OCI-M1 (cell line): ENCODE data around the gene SLC25A39.

Source experiments
- DNase-seq: peaks from one replicate; lab custom pipeline; 2025; lab: John Stamatoyannopoulos, UW

Gene SLC25A39

DNA sequence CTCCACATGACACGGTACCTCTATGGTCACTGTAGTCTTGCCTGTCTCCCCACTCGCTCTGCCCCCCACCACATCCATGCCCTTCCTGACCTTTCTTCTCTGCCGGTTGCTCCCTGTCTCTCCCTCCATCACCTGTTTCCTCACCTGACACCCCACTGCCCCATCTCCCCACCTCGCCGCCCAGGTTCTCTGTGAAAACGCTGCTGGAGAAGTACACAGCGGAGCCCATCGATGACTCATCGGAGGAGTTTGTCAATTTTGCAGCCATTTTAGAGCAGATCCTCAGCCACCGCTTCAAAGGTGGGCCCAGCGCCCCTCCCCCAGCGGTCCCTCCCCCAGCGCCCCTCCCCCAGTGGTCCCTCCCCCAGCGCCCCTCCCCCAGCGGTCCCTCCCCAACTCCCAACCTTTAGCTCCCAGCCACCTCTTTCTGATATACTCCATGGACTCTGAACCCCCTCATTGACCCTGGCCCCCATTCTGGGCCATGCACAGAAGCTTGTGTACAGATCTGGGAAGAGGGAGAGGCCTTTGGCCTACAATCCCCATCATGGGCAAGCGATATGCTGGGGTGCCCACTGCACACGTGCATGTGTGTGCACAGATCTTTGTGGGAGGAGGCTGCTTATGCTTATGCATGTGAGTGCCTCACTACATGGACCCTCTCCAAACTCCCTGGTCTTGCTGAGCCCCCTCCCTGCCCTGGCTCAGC is 12.1 kb downstream of the SLC25A39 start:
- DNase-seq: no peak

DNA sequence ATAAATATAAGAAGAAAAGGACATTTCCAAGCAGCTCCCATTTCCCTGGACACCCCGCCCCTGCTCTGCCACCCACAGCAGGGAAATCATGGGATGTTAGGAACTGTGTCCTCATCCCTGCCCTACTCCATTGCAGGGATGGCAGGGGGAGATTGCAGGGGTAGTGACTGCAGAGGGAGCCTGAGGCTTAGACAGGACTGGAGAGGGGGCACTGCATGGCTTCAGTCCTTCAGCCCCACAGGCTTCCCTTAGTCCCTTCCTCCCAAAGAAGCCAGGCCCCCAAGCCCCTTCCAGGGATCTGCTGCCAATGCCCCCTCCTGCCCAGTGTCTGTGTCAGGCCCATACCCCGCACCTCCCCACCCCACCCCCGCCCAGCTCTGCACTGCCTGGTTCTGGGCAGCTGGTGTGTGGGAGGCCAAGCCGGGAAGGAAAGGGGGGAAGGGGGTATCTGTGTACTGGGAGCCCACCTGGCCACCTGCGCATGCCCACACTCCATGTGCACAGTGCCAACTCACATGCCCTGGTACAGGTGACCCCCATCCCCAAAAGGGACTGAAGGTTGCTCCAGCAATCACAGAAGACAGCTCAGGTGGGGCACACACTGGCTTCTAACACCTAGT is 13.0 kb downstream of the SLC25A39 start:
- DNase-seq: no peak

DNA sequence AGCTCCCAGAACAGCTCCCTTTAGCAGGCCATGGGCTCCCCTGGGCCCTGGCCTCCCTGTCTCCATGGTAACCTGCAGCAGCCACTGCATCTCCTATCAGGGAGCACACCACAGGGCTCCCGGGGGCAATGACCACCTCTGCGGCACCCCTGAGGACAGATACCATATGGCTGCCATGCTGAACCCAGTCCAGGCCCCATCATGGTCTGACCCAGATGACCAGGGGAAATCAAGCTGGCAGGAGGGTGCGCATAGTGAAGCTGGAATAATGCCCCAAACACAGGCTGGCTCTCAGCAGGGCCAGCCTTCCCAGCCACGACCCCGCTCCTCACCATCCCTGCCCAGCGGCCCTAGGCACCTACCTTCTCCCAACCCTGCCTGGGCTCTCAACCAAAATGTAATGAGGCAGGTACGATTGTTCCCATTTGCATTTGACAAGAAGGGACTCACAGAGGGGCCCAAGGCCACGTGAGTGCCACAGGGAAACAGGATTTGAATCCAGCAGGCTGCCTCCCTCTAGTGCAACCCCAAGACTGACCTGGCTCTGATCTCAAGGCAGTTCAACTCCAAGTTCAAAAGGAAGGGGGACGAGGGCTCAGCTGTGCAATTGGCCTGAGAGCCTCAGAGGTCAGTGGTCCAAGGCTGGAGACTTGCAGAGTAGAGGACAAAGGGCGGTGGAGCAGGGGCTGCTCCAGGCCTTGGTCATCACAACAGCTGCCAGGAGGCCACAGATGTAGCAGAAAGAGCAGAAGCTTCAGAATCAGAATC is 13.8 kb downstream of the SLC25A39 start:
- no peak for DNase-seq

DNA sequence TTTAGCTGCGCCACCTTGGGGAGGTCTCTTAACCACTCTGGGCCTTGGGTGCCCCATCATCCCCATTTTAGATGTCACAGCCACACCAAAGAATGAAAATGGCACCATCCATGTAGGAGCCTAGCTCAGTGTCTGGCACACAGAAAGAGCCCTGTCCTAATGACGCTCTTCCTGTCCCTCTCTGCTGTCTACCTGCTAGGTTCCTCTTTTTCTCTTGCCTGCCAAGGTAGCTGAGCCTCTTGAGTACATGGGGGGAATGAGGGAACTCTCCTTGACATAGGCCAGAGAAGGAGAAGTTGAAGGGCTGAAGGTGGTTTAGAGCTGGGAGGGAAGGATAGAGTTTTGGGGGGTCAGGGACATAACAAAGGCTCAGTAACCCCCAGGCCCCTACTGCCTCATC is 14.4 kb downstream of the SLC25A39 start:
- DNase-seq: no peak

DNA sequence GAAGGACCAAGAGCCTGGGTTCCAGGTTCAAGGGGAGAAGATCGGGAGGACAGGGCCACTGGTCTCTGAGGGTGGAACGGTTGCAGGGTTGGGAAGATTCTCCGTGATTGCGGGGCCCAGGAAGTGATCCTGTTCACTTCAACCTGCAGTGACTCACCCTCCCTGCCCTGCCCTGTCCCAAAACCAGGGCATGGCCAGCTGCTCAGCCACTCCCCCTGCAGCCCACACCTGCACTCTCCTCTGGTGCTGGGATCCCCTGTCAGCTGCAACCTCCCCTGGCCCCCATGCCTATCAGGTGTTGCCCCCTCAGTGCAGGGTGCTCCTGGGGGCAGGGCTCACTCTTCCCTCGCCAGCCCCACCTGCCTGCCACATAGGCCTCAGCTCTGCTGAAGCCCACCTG is 15.2 kb downstream of the SLC25A39 start:
- no peak for DNase-seq

DNA sequence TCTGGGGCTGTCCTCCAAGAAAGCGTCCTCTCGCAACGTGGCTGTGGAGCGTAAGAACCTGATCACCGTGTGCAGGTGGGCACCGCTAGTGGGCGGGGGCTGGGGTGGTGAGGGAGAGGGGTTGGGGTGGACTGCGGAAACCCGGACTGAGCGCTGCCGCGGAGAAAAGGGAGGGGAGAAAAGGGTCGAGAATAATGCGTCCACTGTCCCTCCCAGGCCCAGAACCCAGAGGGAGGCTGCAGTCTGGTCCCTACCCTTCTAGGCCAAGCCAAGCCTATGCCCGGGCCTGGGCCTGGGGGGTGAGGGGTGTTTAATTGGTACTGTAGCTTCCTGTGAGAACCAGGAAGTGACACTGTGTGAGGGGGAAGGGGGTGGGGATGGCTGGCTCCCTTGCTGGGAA is 15.8 kb downstream of the SLC25A39 start:
- no peak for DNase-seq

DNA sequence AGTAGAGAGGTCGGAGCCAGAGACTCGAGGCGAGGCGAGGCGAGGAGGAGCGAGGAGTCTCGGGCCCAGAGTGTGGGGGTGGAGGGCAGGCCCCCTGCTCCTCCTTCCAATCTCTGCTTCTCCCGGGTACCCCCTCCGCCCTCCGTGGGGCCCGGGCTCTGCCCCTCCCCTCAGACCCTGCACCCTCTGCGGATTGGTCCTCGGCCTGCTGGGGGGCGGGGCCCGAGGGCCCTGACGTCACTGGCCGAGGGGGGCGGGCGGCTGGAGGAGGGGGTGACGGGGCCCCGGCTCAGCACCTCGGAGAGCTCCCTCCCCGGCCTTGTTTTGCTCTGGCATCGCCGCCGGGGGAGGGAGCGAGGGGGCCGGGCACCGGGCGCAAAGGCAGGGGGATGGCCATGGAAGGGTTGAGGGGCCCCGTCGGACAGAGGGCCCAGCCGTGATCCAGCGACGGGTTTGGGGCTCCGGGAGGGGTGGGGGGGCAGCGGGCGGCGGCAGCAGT is 16.3 kb downstream of the SLC25A39 start, which contains the start of gene RUNDC3A:
Gene RUNDC3A (plus strand): TSS at position 282 of the 499 bp plus-strand sequence. CDS start 232 bp downstream, outside the sequence.
- DNase-seq: peak; percentile 79

DNA sequence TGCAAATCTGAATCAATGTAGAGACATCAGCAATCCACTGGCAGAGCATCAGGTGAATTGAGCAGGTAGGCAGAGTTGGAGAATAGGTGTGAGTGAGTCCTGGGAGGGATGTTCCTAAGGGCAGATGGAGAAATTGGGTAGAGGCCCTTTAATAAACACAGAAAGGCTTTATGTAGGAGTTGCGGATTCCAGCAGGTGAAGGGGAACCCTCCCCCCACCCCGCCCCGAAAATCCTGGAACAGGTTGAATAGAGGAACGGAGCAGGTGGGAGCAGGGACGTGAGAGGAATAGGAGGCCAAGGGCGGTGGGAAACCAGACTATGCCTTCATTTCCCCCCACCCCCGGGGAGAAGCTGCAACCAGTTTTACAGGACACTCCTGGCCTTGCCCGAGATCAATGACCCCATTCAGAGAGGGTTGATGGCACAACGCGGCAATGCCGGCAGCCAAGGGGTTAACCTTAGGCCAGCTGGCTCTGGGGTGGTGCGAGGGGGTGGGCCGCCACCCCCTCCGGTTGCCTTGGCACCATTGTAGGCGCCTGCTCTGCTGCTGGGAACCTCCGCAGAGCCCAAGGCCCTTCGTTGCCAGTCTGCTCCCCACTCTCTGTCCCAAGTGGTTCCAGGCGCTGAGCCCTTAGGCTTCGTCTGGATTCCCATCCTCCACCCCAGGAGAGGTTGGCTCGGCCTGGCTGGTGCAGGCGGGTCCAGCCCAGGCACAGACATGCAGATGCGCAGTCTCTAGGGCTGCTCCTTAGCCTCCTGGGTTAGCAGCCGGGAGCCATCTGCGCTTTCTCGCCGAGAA is 17.0 kb downstream of the SLC25A39 start:
- no peak for DNase-seq

DNA sequence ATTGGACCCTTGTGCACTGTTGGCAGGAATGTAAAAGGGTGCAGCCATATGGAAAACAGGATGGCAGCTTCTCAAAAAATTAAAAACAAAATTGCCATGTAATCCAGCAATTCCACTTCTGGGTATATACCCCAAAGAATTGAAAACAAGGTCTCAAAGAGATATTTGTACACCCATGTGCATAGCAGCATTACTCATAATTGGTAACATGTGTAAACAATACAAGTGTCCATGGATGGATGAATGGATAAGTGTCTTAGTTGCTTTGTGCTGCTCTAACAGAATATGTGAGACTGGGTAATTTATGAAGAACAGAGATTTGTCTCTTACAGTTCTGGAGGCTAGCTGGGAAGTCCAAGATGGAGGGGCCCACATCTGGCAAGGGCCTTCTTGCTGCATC is 20.0 kb downstream of the SLC25A39 start:
- DNase-seq: no peak

DNA sequence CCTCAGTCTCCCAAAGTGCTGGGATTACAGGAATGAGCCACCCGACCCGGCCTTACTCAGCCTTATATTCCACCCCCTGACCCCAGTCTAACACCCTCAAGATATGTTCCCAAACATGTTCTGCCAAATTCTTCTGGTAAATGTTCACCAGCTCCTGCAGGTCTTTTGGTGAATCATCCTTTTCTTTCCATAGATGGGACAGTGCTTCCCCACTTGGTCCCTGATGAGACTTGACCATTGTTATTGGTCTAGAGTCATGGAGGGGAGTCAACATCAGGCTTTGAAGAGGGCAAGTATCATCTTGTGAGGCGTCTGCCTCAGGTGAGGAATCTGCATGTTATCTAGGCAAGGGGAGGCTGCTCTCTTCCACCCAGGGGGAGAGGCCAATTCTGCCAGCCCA is 26.6 kb downstream of the SLC25A39 start:
- DNase-seq: no peak

DNA sequence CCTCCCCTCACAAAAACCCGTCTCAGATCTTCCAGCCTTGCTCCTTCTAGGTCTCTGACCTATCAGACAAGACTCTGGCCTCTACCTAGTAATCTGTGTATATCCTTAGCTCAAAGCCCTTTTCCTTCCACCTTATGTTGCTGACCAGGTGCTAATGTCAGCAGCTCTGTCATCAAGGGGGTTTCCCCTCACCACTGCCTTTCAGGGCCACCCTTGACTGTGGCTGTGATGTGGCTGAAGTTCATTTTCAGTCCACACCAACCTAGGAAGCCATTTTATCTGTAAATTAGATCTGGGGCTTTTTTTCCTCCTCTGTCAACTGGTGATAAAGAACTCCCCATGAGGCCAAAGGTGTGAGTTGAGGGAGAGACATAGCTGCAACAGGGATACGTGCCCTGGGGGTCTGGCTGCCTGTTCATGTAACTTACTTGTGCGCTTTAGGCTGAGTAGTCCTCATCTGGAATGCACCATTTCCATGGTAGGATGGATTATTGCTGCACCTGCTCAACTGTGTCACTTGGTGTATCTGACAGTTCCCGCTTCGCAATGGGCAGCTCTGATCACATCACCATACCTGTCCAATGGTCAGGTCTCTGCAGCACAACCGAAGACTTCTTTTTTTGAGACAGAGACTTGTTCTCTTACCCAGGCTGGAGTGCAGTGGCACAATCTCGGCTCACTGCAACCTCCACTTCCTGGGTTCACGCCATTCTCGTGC is 31.0 kb downstream of the SLC25A39 start:
- no peak for DNase-seq

DNA sequence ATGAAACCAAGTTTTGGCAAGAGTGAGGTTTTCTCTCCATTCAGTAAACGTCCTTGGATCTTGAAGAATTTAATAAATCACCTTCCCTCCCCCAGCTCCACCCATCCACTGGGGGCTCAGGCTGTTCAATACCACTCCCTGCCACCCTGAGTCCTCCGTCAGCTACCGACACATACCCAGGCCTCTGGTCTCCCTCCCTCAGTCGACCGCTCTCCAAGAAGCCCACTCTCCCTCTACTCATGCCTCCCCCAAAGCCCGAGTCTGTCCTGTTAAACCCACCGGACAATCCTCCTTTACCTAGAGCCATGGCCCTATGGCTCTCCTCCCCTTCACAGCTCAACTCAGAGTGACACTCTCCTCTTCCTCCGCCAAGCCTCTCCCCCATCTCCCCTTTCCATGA is 37.0 kb downstream of the SLC25A39 start:
- DNase-seq: peak; percentile 50

DNA sequence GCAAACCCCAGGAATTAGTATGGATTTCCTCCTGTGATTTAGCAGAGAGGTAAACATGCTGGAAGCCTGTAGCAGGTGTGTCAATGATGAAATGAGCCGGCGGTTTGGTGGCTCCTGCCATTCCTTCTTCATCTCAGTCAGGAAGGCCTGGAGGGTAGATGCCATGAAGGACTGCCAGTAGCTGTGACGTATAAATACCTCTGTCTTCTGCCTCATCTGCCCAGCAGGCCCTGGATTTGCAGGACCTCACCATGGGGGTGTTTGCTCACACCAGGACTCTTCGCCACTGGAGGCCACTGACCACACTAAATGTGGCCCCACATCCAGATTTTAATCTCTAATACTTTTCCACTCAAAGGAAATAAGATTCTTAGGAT is 40.6 kb downstream of the SLC25A39 start:
- no peak for DNase-seq

DNA sequence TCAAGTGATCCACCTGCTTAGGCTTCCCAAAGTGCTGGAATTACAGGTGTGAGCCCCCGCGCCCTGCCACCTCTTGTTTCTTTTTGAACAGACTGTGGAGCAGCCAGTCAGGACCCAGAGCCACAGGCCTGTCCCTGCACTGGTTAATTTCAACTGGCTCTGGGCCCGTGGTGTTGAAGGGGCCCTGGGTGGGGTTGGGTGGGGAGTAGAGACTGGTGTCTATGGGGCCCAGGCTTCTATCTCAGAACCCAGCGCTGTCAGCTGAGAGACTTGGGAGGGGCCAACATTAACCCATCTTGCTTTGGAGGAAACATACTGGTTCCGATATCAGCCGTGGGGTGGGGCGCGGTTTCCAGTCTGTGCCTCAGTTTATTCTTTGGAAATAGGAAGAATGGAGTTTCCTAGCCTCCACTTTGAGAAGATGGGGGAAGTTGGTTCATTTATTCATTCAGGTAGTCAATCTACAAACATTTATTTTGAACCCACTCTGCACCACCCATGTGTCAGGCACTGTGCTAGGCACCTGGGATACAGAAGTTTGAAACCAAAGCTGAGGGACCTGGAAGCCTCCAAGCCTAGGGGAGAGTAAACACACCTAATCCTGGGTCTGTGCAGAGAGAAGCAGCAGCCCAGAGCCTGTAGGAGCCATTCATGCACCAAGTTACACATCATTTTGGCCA is 41.1 kb downstream of the SLC25A39 start:
- no peak for DNase-seq

DNA sequence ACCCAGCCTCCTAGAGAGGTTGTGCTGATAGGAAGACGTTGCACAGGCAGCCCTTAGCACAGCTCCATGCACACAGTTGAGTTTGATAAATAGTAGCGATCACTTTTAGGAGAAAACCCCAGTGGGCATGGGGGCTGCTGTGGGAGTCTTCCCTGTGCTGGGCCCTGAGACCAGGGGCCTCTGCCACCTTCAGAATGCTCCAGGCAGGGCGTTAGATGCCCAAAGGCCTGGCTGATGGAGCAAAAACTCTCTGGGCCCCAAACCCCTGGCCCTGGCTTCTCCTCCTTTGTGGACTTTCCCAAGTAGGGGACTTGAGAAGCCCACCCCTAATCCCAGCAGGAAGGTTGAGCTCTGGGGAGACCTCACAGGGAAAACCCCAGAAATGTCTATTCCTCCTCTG is 42.4 kb downstream of the SLC25A39 start:
- DNase-seq: no peak

DNA sequence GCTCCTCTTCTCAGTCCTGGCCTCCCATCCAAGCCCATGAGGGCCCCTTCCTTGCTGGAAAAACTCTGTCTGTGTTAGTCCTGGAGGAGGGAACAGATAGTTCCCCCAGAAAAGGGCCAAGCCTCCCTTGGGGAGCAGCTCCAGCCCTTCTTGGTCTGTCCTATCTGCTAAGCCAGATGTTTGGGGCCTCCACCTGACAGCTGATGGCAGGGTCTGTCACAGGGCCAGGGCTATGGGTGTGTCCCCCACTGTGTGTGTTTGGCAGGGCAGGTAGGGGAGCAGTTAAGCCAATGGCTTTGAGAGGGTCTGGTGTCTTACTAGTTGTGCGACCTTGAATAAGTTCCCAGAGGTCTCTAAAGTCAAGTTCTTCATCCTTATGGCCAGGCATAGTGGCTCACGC is 43.1 kb downstream of the SLC25A39 start:
- no peak for DNase-seq

DNA sequence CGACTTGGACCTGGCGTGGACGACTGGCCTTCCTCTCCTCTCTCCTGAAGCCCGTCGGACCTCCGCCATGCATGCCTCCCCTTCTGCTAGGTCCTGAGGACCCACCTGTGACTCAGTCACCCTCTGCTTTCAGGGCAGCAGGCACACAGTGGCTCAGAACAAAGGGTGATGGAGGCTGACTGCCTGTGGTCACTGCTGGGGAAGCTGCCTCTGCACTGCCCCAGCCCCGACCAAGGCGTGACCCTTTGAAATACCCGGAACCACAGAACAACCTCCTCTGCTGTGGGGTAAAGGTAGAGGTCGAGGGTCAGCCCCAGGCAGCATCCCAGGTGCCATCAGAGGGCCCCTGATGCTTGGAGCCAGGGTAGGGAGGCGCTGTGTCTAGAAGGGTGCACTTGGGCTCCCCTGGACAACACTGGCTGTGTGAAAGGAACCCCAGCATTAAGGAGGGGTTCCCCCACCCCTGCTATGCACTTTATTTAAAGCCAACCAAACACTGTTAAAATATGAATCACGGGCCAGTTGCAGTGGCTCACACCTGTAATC is 44.2 kb downstream of the SLC25A39 start:
- no peak for DNase-seq

DNA sequence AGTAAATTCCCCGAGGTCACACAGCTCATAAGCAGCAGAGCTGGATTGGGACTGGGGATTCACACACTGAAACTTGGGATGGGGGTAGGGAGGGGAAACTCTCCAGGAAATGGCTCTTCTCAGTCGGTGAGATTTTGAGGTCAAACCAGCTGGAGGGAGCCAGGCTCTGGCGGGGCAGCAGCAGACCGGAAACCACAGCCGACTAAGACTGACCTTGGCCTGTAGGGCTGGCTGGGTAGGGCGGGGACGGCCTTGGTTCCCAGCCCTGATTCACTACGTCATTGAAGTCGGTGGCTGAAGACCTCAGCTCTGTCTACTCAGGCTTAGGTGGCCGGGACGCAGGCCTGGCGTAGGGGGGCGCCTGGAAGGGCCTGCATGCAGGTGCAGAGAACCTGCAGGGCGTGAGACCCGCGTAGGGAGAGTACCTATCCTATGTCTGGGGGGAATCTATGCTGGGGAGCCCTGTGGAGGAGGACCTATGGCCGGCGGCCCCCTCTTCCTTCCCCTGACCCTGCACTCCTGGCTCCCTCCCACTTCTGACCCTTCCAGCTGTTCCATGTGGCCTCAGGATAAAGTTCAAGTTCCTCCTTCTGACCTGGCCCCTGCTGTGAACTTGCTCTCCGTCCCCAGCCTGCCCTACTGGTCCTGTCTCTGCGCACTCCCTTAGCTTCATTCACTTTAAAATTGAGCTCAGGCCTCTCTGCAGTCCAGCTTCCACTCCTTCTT is 44.8 kb downstream of the SLC25A39 start:
- DNase-seq: peak; percentile 90

DNA sequence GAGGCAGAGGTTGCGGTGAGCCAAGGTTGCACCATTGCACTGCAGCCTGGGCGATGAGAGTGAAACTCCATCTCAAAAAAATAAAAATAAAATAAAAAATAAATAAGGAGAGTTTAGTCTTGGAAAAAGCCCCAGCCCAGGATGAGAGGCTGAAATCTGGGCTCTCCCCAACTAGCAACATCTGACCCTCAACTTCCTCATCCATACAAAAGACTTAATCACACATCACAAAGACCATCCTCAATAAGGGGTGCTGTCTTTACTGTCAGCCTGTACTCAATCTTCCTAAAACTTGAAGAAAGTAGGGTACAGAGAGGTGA is 45.3 kb downstream of the SLC25A39 start:
- no peak for DNase-seq

DNA sequence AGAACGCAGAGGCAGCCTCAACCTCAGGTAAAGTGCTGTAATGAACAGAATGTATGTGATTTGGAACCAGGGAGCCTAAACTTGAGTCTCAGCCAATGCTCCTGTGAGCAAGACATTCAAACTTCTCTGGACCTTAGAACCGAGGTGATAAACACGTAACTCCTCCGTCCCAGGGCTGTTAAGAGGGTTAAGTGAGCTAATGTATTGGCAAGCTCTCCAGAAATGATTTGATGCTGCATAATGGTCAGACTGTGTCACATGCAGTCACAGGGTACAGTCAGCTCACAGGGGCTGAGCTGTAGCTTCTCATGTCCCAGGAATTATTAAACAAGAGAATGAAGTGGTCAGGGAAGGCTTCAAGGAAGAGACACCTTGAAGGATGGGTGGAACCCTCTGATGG is 46.6 kb downstream of the SLC25A39 start:
- no peak for DNase-seq
